ENCODE measurements around the gene ERBB3. TPM values are rescaled to one million over a fixed set of nuclear protein-coding genes. Genes with fewer than 3 reads are reported as not detected.

ERBB3 gene
- total RNA-seq (100 to 1,000 TPM; 218 to 367 (median 286) TPM), polyA plus RNA-seq (10 to 100 TPM; 26.6 to 45.9 (median 43.1) TPM)
- long read RNA-seq, donor 1, full-length matches to known transcripts, result 5 of 5 reads
- long read RNA-seq, donor 1, partial matches to known transcripts, result 0 of 5 reads
- long read RNA-seq, donor 1, other reads (novel, unspliced or antisense), result 0 of 5 reads
- long read RNA-seq, donor 2, full-length matches to known transcripts, result 6 of 6 reads
- long read RNA-seq, donor 2, partial matches to known transcripts, result 0 of 6 reads
- long read RNA-seq, donor 2, other reads (novel, unspliced or antisense), result 0 of 6 reads
- long read RNA-seq, donor 3, full-length matches to known transcripts, result 11 of 11 reads
- long read RNA-seq, donor 3, partial matches to known transcripts, result 0 of 11 reads
- long read RNA-seq, donor 3, other reads (novel, unspliced or antisense), result 0 of 11 reads
- long read RNA-seq, donor 4, partial matches to known transcripts, result 0 of 1 reads
- long read RNA-seq, donor 4, other reads (novel, unspliced or antisense), result 0 of 1 reads
- long read RNA-seq, donor 5, full-length matches to known transcripts, result 7 of 7 reads
- long read RNA-seq, donor 5, partial matches to known transcripts, result 0 of 7 reads
- long read RNA-seq, donor 5, other reads (novel, unspliced or antisense), result 0 of 7 reads
- long read RNA-seq, donor 6, full-length matches to known transcripts, result 18 of 51 reads
- long read RNA-seq, donor 6, partial matches to known transcripts, result 33 of 51 reads
- long read RNA-seq, donor 6, other reads (novel, unspliced or antisense), result 0 of 51 reads
- long read RNA-seq, donor 7, full-length matches to known transcripts, result 6 of 11 reads
- long read RNA-seq, donor 7, partial matches to known transcripts, result 5 of 11 reads
- long read RNA-seq, donor 7, other reads (novel, unspliced or antisense), result 0 of 11 reads
- long read RNA-seq, donor 8, full-length matches to known transcripts, result 11 of 31 reads
- long read RNA-seq, donor 8, partial matches to known transcripts, result 20 of 31 reads
- long read RNA-seq, donor 8, other reads (novel, unspliced or antisense), result 0 of 31 reads
- long read RNA-seq, donor 9, full-length matches to known transcripts, result 6 of 6 reads
- long read RNA-seq, donor 9, partial matches to known transcripts, result 0 of 6 reads
- long read RNA-seq, donor 9, other reads (novel, unspliced or antisense), result 0 of 6 reads
- long read RNA-seq, donor 10, full-length matches to known transcripts, result 6 of 6 reads
- long read RNA-seq, donor 10, partial matches to known transcripts, result 0 of 6 reads
- long read RNA-seq, donor 10, other reads (novel, unspliced or antisense), result 0 of 6 reads

- intact Hi-C loops (cut with DNase I; ENCODE audit: low total_unique reads), result no loop called here
- peaks cover 0 to 15% (median 6%) of the 10 kb centered on the region in 3 donors for H3K27me3 ChIP-seq
- H3K4me3 ChIP-seq, result peak within 1 kb of the TSS; percentile 55 to 73 (median 66)
- peaks cover 0 to 15% (median 7%) of the 10 kb centered on the region in 4 donors for H3K36me3 ChIP-seq
- TF ChIP-seq POLR2A (IDR thresholded peaks at IDR 0.05) (peak in 2 of 4 donors; percentile 53 to 97), POLR2AphosphoS5 (IDR thresholded peaks at IDR 0.05) (peak in 2 of 3 donors; percentile 84 to 93), EP300 (IDR thresholded peaks at IDR 0.05) (no peak), CTCF (IDR thresholded peaks at IDR 0.05) (peak in 3 of 7 experiments; percentile 8 to 37 (median 32))
- H3K9me3 ChIP-seq, result no peaks in the 10 kb centered on the region
- H3K4me1 ChIP-seq, result peaks cover 20 to 50% (median 39%) of the 10 kb centered on the region in 4 donors
- peak; percentile 89 to 95 for DNase-seq
- 0 to 1% (median 1%) methylated on average over 48 to 59 of the region's 59 CpGs for WGBS, 5 donors
- peak within 1 kb of the TSS; percentile 92 to 98 (median 93) for H3K27ac ChIP-seq
Observed at GRCh38 chr12:56079723-56080555, at the start of gene ERBB3. ERBB3 (plus strand) TSS chr12:56080165; CDS start chr12:56080301, 136 bp downstream.

GRCh38 chr12:56031987-56032386 lies 48.0 kb upstream of the ERBB3 start:
- no peak overlapping the region for H3K27ac ChIP-seq
- H3K4me3 ChIP-seq, result no peak overlapping the region
- 65 to 93% (median 88%) methylated on average over 1 of the region's 1 CpG for WGBS, 5 donors
- H3K9me3 ChIP-seq, result no peaks in the 10 kb centered on the region
- intact Hi-C loops (cut with DNase I; ENCODE audit: low total_unique reads), result loop anchor here (10.0 kb wide), 1 partner anchor 47 kb away; no protein-coding TSS in a partner anchor
- H3K4me1 ChIP-seq, result peaks cover 0 to 11% (median 5%) of the 10 kb centered on the region in 4 donors
- no peak for DNase-seq
- H3K36me3 ChIP-seq, result peaks cover 17 to 73% (median 64%) of the 10 kb centered on the region in 4 donors
- H3K27me3 ChIP-seq, result no peaks in the 10 kb centered on the region
- TF ChIP-seq EP300 (IDR thresholded peaks at IDR 0.05) (no peak), CTCF (IDR thresholded peaks at IDR 0.05) (no peak), POLR2AphosphoS5 (IDR thresholded peaks at IDR 0.05) (no peak), POLR2A (IDR thresholded peaks at IDR 0.05) (no peak)

GRCh38 chr12:56034586-56035332 lies 45.2 kb upstream of the ERBB3 start:
- Histone ChIP-seq H3K36me3 (peaks cover 17 to 73% (median 58%) of the 10 kb centered on the region in 4 donors), H3K27me3 (no peaks in the 10 kb centered on the region), H3K4me3 (no peak overlapping the region), H3K27ac (no peak overlapping the region), H3K9me3 (no peaks in the 10 kb centered on the region), H3K4me1 (peaks cover 0 to under 1% (median 0%) of the 10 kb centered on the region in 4 donors)
- intact Hi-C loops (cut with DNase I; ENCODE audit: low total_unique reads), result loop anchor here (5.0 to 10.0 kb wide), 2 partner anchors 32 to 50 kb away; no protein-coding TSS in a partner anchor
- TF ChIP-seq POLR2AphosphoS5 (IDR thresholded peaks at IDR 0.05) (no peak), POLR2A (IDR thresholded peaks at IDR 0.05) (no peak), EP300 (IDR thresholded peaks at IDR 0.05) (no peak), CTCF (IDR thresholded peaks at IDR 0.05) (no peak)
- WGBS, 5 donors, result 78 to 86% (median 83%) methylated on average over 16 to 21 of the region's 21 CpGs
- no peak for DNase-seq

All from stomach (tissue), 19 donors.